Measurements from ENCODE around the gene PODNL1. TPM values are rescaled to one million over a fixed set of nuclear protein-coding genes. Genes with fewer than 3 reads are reported as not detected.

Gene PODNL1
- total RNA-seq, result 1 to 10 TPM; 1.5 to 4.3 (median 2.5) TPM

GRCh38 chr19:13938301-13939064 is at the start of gene PODNL1:
TSS of gene PODNL1 (minus strand) at chr19:13938417. CDS start at chr19:13938181, 236 bp downstream.
- Histone ChIP-seq H3K36me3 (no peaks in the 10 kb centered on the region), H3K4me1 (peaks cover 0 to 12% (median 8%) of the 10 kb centered on the region in 4 donors), H3K9me3 (no peaks in the 10 kb centered on the region), H3K27me3 (peaks cover 0 to 4% (median 0%) of the 10 kb centered on the region in 4 donors), H3K4me3 (peak within 1 kb of the TSS in 3 of 4 donors; percentile 28 to 42 (median 39)), H3K27ac (peak within 1 kb of the TSS in 1 of 4 donors; percentile 61)
- ATAC-seq (ENCODE audit: low FRiP score in 2 of 2) (peak; percentile 69 to 79), DNase-seq (peak in 1 of 2 donors; percentile 60)
- 19 to 28% methylated on average over 20 of the region's 21 CpGs for WGBS, 2 donors
- TF ChIP-seq POLR2A (IDR thresholded peaks at IDR 0.05) (no peak), CTCF (IDR thresholded peaks at IDR 0.05) (no peak), POLR2AphosphoS5 (IDR thresholded peaks at IDR 0.05) (no peak), EP300 (IDR thresholded peaks at IDR 0.05) (no peak)

- ATAC-seq (ENCODE audit: low FRiP score in 2 of 2) (peak; percentile 26 to 31), DNase-seq (peak; percentile 76 to 88)
- H3K36me3 ChIP-seq, result peaks cover 0 to 20% (median 15%) of the 10 kb centered on the region in 4 donors
- WGBS, 2 donors, result 15 to 21% methylated on average over 7 to 17 of the region's 17 CpGs
- no peaks in the 10 kb centered on the region for H3K9me3 ChIP-seq
- TF ChIP-seq EP300 (IDR thresholded peaks at IDR 0.05) (no peak), CTCF (IDR thresholded peaks at IDR 0.05) (no peak), POLR2A (IDR thresholded peaks at IDR 0.05) (peak in 1 of 4 donors; percentile 48), POLR2AphosphoS5 (IDR thresholded peaks at IDR 0.05) (peak; percentile 6 to 50)
- peak overlapping the region in 2 of 4 donors; percentile 14 to 25 for H3K4me3 ChIP-seq
- no peaks in the 10 kb centered on the region for H3K27me3 ChIP-seq
- H3K27ac ChIP-seq, result peak overlapping the region; percentile 84 to 97 (median 92)
- H3K4me1 ChIP-seq, result peaks cover 31 to 40% (median 36%) of the 10 kb centered on the region in 4 donors
These were observed 49.1 kb upstream of the PODNL1 start for GRCh38 chr19:13987101-13987890.

- TF ChIP-seq POLR2AphosphoS5 (IDR thresholded peaks at IDR 0.05), result peak; percentile 14 to 71
- TF ChIP-seq CTCF (IDR thresholded peaks at IDR 0.05), result peak in 2 of 6 experiments; percentile 18 to 24
- no peak for TF ChIP-seq EP300 (IDR thresholded peaks at IDR 0.05)
- TF ChIP-seq POLR2A (IDR thresholded peaks at IDR 0.05), result peak in 1 of 4 donors; percentile 61
- peak overlapping the region in 2 of 4 donors; percentile 14 to 25 for H3K4me3 ChIP-seq
- H3K4me1 ChIP-seq, result peaks cover 31 to 40% (median 36%) of the 10 kb centered on the region in 4 donors
- peak; percentile 91 to 92 for DNase-seq
- ATAC-seq (ENCODE audit: low FRiP score in 2 of 2), result peak; percentile 74 to 82
- 26% methylated on average over 19 of the region's 19 CpGs; no CpG with 5 or more reads in 1 of the 2 donors for WGBS, 2 donors
- no peaks in the 10 kb centered on the region for H3K27me3 ChIP-seq
- H3K27ac ChIP-seq, result peak overlapping the region; percentile 84 to 97 (median 92)
- H3K36me3 ChIP-seq, result peaks cover 0 to 21% (median 14%) of the 10 kb centered on the region in 4 donors
- H3K9me3 ChIP-seq, result no peaks in the 10 kb centered on the region
These were observed 48.2 kb upstream of the PODNL1 start for GRCh38 chr19:13986348-13986904.

GRCh38 chr19:13985771-13986347 is 47.6 kb upstream of the PODNL1 start:
- Histone ChIP-seq H3K4me3 (peak overlapping the region in 2 of 4 donors; percentile 14 to 25), H3K4me1 (peaks cover 31 to 40% (median 36%) of the 10 kb centered on the region in 4 donors), H3K27ac (peak overlapping the region; percentile 84 to 97 (median 92)), H3K27me3 (no peaks in the 10 kb centered on the region), H3K9me3 (no peaks in the 10 kb centered on the region), H3K36me3 (peaks cover 0 to 23% (median 10%) of the 10 kb centered on the region in 4 donors)
- WGBS, 2 donors, result 68 to 71% methylated on average over 8 of the region's 10 CpGs
- DNase-seq, result peak in 1 of 2 donors; percentile 30
- ATAC-seq (ENCODE audit: low FRiP score in 2 of 2), result peak in 1 of 2 donors; percentile 1
- TF ChIP-seq POLR2AphosphoS5 (IDR thresholded peaks at IDR 0.05) (no peak), POLR2A (IDR thresholded peaks at IDR 0.05) (no peak), CTCF (IDR thresholded peaks at IDR 0.05) (no peak), EP300 (IDR thresholded peaks at IDR 0.05) (no peak)

All from upper lobe of left lung (tissue), 6 donors.